Rectal smooth muscle tissue (tissue), 1 donor: Measurements from ENCODE around the gene GNL3.

ENCODE experiments used
- H3K27ac ChIP-seq: one replicate; pipeline ENCODE4 v1.7.0; 2013; ENCODE audit warnings: low read depth, low read length, inconsistent platforms
- H3K27me3 ChIP-seq: one replicate; pipeline ENCODE4 v1.7.0; 2013; ENCODE audit warnings: low read length; ENCODE audit not compliant: control insufficient read depth, insufficient read depth
- H3K36me3 ChIP-seq: one replicate; pipeline ENCODE4 v1.7.0; 2013; ENCODE audit warnings: low read length; ENCODE audit not compliant: control insufficient read depth, insufficient read depth
- H3K4me1 ChIP-seq: one replicate; pipeline ENCODE4 v1.7.0; 2013; ENCODE audit warnings: low read length; ENCODE audit not compliant: control insufficient read depth, insufficient read depth
- H3K4me3 ChIP-seq: one replicate; pipeline ENCODE4 v1.7.0; 2013; ENCODE audit warnings: low read length
- H3K9ac ChIP-seq: one replicate; pipeline ENCODE4 v1.7.0; 2013; ENCODE audit warnings: low read length

The GNL3 gene

GRCh38 chr3:52694528-52695189, 8.8 kb downstream of the GNL3 start:
- Histone ChIP-seq H3K4me1 (no peaks in the 10 kb centered on the region), H3K4me3 (no peak overlapping the region), H3K27me3 (no peaks in the 10 kb centered on the region), H3K27ac (no peak overlapping the region), H3K36me3 (peaks cover 58% of the 10 kb centered on the region), H3K9ac (no peak overlapping the region)

DNA sequence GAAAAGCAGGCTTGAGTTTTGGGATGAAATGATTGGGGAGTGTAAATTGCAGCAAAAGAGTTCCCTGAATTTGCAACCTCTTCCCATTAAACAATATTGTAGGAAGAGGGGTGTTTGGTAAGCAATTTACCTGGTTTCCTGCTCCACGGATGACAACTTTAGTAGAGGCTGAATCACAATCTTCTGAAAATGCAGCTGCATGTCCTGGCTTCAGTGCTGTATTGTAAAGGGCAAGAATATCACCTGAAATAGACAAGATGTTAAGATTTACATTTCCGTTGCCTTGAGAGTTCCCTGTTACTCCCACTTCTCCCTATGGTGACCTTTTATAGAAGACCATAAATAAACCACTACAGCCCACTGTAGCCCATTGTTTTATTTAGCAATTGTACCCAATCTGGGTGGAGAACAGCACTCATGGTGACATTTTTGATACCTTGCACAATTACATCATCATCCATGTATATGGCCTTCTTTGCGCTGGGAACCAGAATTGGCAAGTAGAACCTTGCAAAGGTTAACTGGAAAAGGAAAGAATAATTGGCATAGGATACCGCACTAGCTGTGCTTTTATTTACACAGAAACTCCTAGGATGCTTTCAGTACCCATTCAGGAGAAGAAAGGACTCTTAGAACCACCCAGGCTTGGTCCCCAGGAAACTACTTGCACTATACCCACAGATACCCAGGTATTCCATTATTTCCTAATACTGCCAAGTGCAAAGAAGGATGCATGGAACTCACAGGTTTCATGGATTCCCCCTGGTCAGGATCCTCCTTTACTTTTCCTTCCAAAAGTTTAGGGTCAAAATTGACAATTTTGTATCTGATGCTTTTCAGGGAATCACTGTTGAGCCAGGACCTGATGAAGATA, 10.2 kb downstream of the GNL3 start:
- Histone ChIP-seq H3K36me3 (peaks cover 47% of the 10 kb centered on the region), H3K4me1 (no peaks in the 10 kb centered on the region), H3K27me3 (no peaks in the 10 kb centered on the region), H3K27ac (no peak overlapping the region), H3K9ac (no peak overlapping the region), H3K4me3 (no peak overlapping the region)

DNA sequence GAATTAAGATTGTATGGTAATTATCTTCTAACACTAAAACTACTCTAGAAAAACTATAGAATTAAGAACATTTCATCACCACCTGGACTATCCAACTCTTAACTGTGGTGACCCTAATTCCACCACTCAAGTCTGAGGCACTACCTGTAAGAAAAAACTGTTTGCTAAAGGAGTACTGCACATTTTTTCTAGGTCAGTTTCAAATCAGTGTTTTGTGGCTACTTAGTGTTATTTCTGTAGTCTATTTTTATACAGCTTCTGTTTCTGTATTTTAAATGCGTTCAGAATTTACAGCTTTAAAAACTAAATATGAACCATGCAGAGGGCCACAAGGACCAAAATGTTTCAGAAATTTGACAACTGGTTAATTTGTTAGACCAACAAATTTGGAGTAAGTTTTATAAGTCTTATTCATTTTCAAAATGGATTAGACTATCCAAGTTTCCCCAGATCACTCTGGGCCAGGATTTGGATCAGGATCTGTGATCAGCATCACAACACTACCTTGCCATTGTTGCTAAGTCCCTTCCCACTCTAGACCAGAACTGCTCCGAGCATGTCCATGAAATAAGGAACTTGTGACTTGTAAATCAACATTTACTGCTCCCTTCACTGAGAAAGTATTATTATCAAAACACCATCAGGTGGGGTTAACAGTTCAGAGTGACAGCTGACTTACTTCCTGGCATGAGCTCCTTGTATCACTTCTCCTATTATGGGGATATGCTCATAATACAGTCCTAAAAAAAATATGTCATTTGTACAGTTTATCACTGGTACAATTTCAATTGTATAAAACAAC, 11.2 kb downstream of the GNL3 start:
- Histone ChIP-seq H3K36me3 (peaks cover 45% of the 10 kb centered on the region), H3K27me3 (no peaks in the 10 kb centered on the region), H3K9ac (no peak overlapping the region), H3K4me1 (no peaks in the 10 kb centered on the region), H3K27ac (no peak overlapping the region), H3K4me3 (no peak overlapping the region)

GRCh38 chr3:52697632-52697965, 11.8 kb downstream of the GNL3 start:
- Histone ChIP-seq H3K4me1 (no peaks in the 10 kb centered on the region), H3K36me3 (peaks cover 44% of the 10 kb centered on the region), H3K4me3 (no peak overlapping the region), H3K9ac (no peak overlapping the region), H3K27me3 (no peaks in the 10 kb centered on the region), H3K27ac (no peak overlapping the region)

DNA sequence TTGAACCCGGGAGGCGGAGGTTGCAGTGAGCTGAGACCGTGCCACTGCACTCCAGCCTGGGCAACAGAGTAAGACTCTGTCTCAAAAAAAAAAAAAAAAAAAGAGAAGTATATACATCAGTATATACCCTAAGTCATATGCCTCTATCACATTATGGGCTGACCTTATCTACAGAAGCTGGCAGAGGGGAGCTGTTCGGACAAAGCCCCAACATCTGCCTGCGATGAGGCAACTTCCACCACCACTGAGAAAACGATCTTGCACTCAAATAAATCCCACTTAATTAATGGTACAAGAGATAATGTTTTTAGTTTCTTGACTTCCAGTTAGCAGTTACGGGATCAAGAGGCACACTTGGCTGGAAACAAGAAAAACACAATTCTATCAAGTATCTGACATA, 17.5 kb downstream of the GNL3 start:
- Histone ChIP-seq H3K27me3 (no peaks in the 10 kb centered on the region), H3K9ac (no peak overlapping the region), H3K4me3 (no peak overlapping the region), H3K27ac (no peak overlapping the region), H3K4me1 (peaks cover 10% of the 10 kb centered on the region), H3K36me3 (peaks cover 2% of the 10 kb centered on the region)

DNA sequence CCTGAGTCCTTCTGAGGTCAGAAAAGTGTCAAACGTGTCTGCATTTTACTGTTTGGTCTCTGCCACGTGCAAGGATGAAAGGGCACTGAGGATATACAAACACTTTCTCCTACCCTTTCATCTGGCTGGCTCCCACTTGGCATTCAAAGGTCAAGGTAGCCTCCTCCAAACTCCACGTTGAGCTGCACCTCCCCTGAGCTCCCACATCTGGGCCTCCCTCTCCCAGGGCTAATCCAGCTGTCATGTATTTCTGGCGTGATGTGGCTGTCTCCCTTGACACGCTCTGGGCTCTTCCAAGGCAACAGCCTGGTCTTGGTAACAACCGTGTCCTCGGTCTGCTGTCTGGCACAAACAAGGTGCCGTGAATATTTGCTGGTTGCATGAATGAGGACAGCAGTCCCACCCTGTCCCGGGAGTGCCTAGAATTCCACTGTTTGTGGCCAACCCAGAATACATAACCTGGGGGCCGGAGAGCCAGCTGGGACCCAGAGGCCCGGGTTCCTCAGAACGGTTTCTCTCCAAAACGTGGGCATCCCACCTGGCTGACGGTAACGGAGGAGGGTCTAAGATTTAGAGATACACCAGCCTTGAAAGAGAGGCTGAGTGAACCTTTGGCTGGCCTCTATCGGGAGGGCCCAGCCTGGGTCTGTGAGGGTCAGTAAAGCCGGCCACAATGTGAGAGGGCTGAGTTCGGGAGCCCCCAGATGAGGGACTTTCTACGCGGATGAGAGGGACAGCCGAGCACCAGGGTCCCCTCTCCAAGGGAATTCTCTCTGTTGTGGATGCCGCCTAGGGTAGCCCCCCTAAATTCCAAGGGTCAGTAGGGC, 19.0 kb downstream of the GNL3 start:
- H3K9ac ChIP-seq, result peak overlapping the region; percentile 69
- H3K27me3 ChIP-seq, result no peaks in the 10 kb centered on the region
- H3K4me3 ChIP-seq, result peak overlapping the region; percentile 97
- H3K36me3 ChIP-seq, result no peaks in the 10 kb centered on the region
- H3K4me1 ChIP-seq, result peaks cover 10% of the 10 kb centered on the region
- H3K27ac ChIP-seq, result peak overlapping the region; percentile 92

GRCh38 chr3:52705438-52705687, 19.5 kb downstream of the GNL3 start:
- H3K9ac ChIP-seq, result peak overlapping the region; percentile 69
- no peaks in the 10 kb centered on the region for H3K27me3 ChIP-seq
- peak overlapping the region; percentile 97 for H3K4me3 ChIP-seq
- peaks cover 10% of the 10 kb centered on the region for H3K4me1 ChIP-seq
- H3K36me3 ChIP-seq, result no peaks in the 10 kb centered on the region
- H3K27ac ChIP-seq, result peak overlapping the region; percentile 92

- Histone ChIP-seq H3K4me1 (peaks cover 10% of the 10 kb centered on the region), H3K27ac (peak within 1 kb of the TSS; percentile 92), H3K36me3 (no peaks in the 10 kb centered on the region), H3K9ac (peak within 1 kb of the TSS; percentile 91), H3K4me3 (peak within 1 kb of the TSS; percentile 97), H3K27me3 (no peaks in the 10 kb centered on the region)
Observed at GRCh38 chr3:52705688-52706686, 20.2 kb downstream of the GNL3 start, which contains the start of the genes GLT8D1 and SPCS1. GLT8D1 (minus strand) TSS chr3:52705791; CDS start chr3:52700460, 5,331 bp downstream. SPCS1 (plus strand) TSS chr3:52706106; CDS start chr3:52706247, 141 bp downstream.

GRCh38 chr3:52707585-52707984, 21.8 kb downstream of the GNL3 start:
- H3K4me3 ChIP-seq, result no peak overlapping the region
- H3K27me3 ChIP-seq, result no peaks in the 10 kb centered on the region
- no peak overlapping the region for H3K9ac ChIP-seq
- peaks cover 10% of the 10 kb centered on the region for H3K4me1 ChIP-seq
- no peaks in the 10 kb centered on the region for H3K36me3 ChIP-seq
- H3K27ac ChIP-seq, result no peak overlapping the region

DNA sequence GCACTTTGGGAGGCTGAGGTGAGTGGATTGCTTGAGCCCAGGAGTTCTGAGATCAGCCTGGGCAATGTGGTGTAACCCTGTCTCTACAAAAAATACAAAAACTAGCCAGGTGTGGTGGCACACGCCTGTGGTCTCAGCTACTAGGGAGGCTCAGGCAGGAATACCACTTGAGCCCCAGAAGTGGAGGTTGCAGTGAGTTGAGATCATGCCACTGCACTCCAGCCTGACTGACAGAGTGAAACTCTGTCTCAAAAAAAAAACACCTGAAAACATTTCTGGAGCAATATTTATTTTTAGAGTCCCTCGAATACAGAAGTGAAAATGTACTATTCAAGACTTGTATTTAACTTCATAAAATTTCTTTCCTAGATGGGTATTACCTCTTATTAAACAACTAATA, 24.7 kb downstream of the GNL3 start:
- Histone ChIP-seq H3K9ac (no peak overlapping the region), H3K36me3 (no peaks in the 10 kb centered on the region), H3K27me3 (no peaks in the 10 kb centered on the region), H3K4me3 (no peak overlapping the region), H3K4me1 (peaks cover 4% of the 10 kb centered on the region), H3K27ac (no peak overlapping the region)
